Measurements from ENCODE around the gene THPO.

- TF ChIP-seq HDGF (IDR thresholded peaks at IDR 0.05; ENCODE audit: borderline replicate concordance) (no peak), CTBP1 (IDR thresholded peaks at IDR 0.05; ENCODE audit: borderline replicate concordance) (no peak), ELF4 (IDR thresholded peaks at IDR 0.05) (no peak), LEF1 (IDR thresholded peaks at IDR 0.05; ENCODE audit: borderline replicate concordance) (no peak)
Observed at GRCh38 chr3:184389935-184390528, 12.0 kb upstream of the THPO start.
